Trophoblast cell (in vitro differentiated cells and primary cell): ENCODE measurements around the gene HLA-E.

ENCODE experiments used
- DNase-seq, 2 donors: peaks; one replicate each; pipeline ENCODE4 v3.0.0-alpha.2; 2016
- H2AFZ ChIP-seq: 2 replicates; pipeline ENCODE4 v1.6.1; 2013; ENCODE audit warnings: low read length, moderate library complexity, mild to moderate bottlenecking; ENCODE audit not compliant: insufficient read depth, poor library complexity
- H2AK5ac ChIP-seq: 2 replicates; pipeline ENCODE4 v1.6.1; 2013; ENCODE audit warnings: mild to moderate bottlenecking, low read length
- H2BK120ac ChIP-seq: 2 replicates; pipeline ENCODE4 v1.6.1; 2013; ENCODE audit warnings: low read length, mild to moderate bottlenecking, moderate library complexity; ENCODE audit not compliant: insufficient read depth, poor library complexity
- H2BK12ac ChIP-seq: 2 replicates; pipeline ENCODE4 v1.6.1; 2013; ENCODE audit warnings: mild to moderate bottlenecking, low read length, moderate library complexity
- H2BK5ac ChIP-seq: 2 replicates; pipeline ENCODE4 v1.6.1; 2013; ENCODE audit warnings: low read length, low read depth, moderate library complexity, mild to moderate bottlenecking; ENCODE audit not compliant: poor library complexity
- H3K14ac ChIP-seq: 2 replicates; pipeline ENCODE4 v1.6.1; 2013; ENCODE audit warnings: mild to moderate bottlenecking, low read length
- H3K18ac ChIP-seq: 2 replicates; pipeline ENCODE4 v1.6.1; 2013; ENCODE audit warnings: mild to moderate bottlenecking, low read length
- H3K23ac ChIP-seq: 2 replicates; pipeline ENCODE4 v1.6.1; 2013; ENCODE audit warnings: low read length
- H3K27ac ChIP-seq: 2 replicates; pipeline ENCODE4 v1.5.1; 2013; ENCODE audit warnings: low read depth, mild to moderate bottlenecking, inconsistent platforms, low read length, moderate library complexity
- H3K27me3 ChIP-seq: 2 replicates; pipeline ENCODE4 v1.6.1; 2013; ENCODE audit warnings: inconsistent platforms, mild to moderate bottlenecking, low read length, moderate library complexity; ENCODE audit not compliant: insufficient read depth
- H3K36me3 ChIP-seq, 2 experiments: 1 replicate in 1 of 2; 2 replicates in 1 of 2; pipeline ENCODE4 v1.6.1; 2013; ENCODE audit warnings: low read length in 2 of 2, mild to moderate bottlenecking in 2 of 2, moderate library complexity in 1 of 2; ENCODE audit not compliant: insufficient read depth in 2 of 2, control insufficient read depth in 1 of 2
- H3K4ac ChIP-seq: 2 replicates; pipeline ENCODE4 v1.6.1; 2013; ENCODE audit warnings: low read depth, mild to moderate bottlenecking, low read length, moderate library complexity
- H3K4me1 ChIP-seq, 2 experiments: 1 replicate in 1 of 2; 2 replicates in 1 of 2; pipeline ENCODE4 v1.6.1; 2013; ENCODE audit warnings: low read length in 2 of 2, mild to moderate bottlenecking in 2 of 2, moderate library complexity in 1 of 2; ENCODE audit not compliant: insufficient read depth in 2 of 2, control insufficient read depth in 1 of 2
- H3K4me2 ChIP-seq: 2 replicates; pipeline ENCODE4 v1.6.1; 2013; ENCODE audit warnings: inconsistent platforms, mild to moderate bottlenecking, low read length, moderate library complexity
- H3K4me3 ChIP-seq: 2 replicates; pipeline ENCODE4 v1.5.1; 2013; ENCODE audit warnings: mild to moderate bottlenecking, low read depth, low read length, inconsistent platforms
- H3K79me1 ChIP-seq: one replicate; pipeline ENCODE4 v1.6.1; 2013; ENCODE audit warnings: low read length
- H3K79me2 ChIP-seq: 2 replicates; pipeline ENCODE4 v1.6.1; 2013; ENCODE audit warnings: low read length, mild to moderate bottlenecking; ENCODE audit not compliant: control insufficient read depth, insufficient read depth, poor library complexity
- H3K9ac ChIP-seq: 2 replicates; pipeline ENCODE4 v1.6.1; 2013; ENCODE audit warnings: mild to moderate bottlenecking, low read length
- H3K9me3 ChIP-seq: 2 replicates; pipeline ENCODE4 v1.6.1; 2013; ENCODE audit warnings: low read depth, mild to moderate bottlenecking, control low read depth, inconsistent platforms, low read length; ENCODE audit not compliant: insufficient read depth
- H4K12ac ChIP-seq: 2 replicates; pipeline ENCODE4 v1.6.1; 2013; ENCODE audit warnings: low read depth, mild to moderate bottlenecking, low read length, moderate library complexity
- H4K8ac ChIP-seq: 2 replicates; pipeline ENCODE4 v1.6.1; 2013; ENCODE audit warnings: low read depth, mild to moderate bottlenecking, low read length, moderate library complexity
- H4K91ac ChIP-seq: one replicate; pipeline ENCODE4 v1.6.1; 2013; ENCODE audit warnings: low read depth, mild to moderate bottlenecking, low read length, moderate library complexity
- WGBS: extraction: QIAGEN DNeasy Blood & Tissue Kit; methylation state at CpG from one replicate; pipeline ENCODE4 v1.1.7; 2013; ENCODE audit warnings: missing lambda C conversion rate; ENCODE audit not compliant: insufficient read length, insufficient coverage; ENCODE audit errors: extremely low coverage; 5-methylcytosine and 5-hydroxymethylcytosine counted together

HLA-E gene

GRCh38 chr6:30462482-30462881, 26.8 kb upstream of the HLA-E start:
- no CpG with 5 or more reads among the region's 7 CpGs for WGBS
- Histone ChIP-seq H4K12ac (no peak overlapping the region), H2BK120ac (no peak overlapping the region), H3K4me2 (no peak overlapping the region), H3K9me3 (peaks cover 9% of the 10 kb centered on the region), H3K36me3 (no peaks in the 10 kb centered on the region), H3K79me2 (no peaks in the 10 kb centered on the region), H4K8ac (no peak overlapping the region), H2BK12ac (no peak overlapping the region), H2AFZ (no peak overlapping the region), H3K18ac (no peak overlapping the region), H3K27me3 (peaks cover 55% of the 10 kb centered on the region), H3K4ac (no peak overlapping the region), H3K79me1 (no peaks in the 10 kb centered on the region), H3K14ac (no peak overlapping the region), H2BK5ac (no peak overlapping the region), H3K27ac (no peak overlapping the region), H4K91ac (no peak overlapping the region), H3K4me1 (peaks cover 4% of the 10 kb centered on the region in 2 experiments), H3K23ac (no peak overlapping the region), H3K4me3 (no peak overlapping the region), H2AK5ac (no peak overlapping the region), H3K9ac (no peak overlapping the region)
- DNase-seq, result no peak

GRCh38 chr6:30463242-30463641, 26.1 kb upstream of the HLA-E start:
- H3K27ac ChIP-seq, result no peak overlapping the region
- no peak overlapping the region for H3K4me3 ChIP-seq
- no peaks in the 10 kb centered on the region for H3K36me3 ChIP-seq
- H2AK5ac ChIP-seq, result no peak overlapping the region
- H2BK120ac ChIP-seq, result no peak overlapping the region
- H3K9me3 ChIP-seq, result peaks cover 9% of the 10 kb centered on the region
- no peak overlapping the region for H3K4ac ChIP-seq
- no peak overlapping the region for H4K8ac ChIP-seq
- H3K27me3 ChIP-seq, result peaks cover 55% of the 10 kb centered on the region
- H4K91ac ChIP-seq, result no peak overlapping the region
- DNase-seq, result no peak
- no peak overlapping the region for H3K14ac ChIP-seq
- no peak overlapping the region for H2AFZ ChIP-seq
- no peak overlapping the region for H3K23ac ChIP-seq
- H3K4me2 ChIP-seq, result no peak overlapping the region
- no peak overlapping the region for H2BK12ac ChIP-seq
- no CpG with 5 or more reads among the region's 9 CpGs for WGBS
- H2BK5ac ChIP-seq, result no peak overlapping the region
- H3K4me1 ChIP-seq, result peaks cover 4% of the 10 kb centered on the region in 2 experiments
- H3K9ac ChIP-seq, result no peak overlapping the region
- no peak overlapping the region for H3K18ac ChIP-seq
- H3K79me1 ChIP-seq, result no peaks in the 10 kb centered on the region
- no peak overlapping the region for H4K12ac ChIP-seq
- H3K79me2 ChIP-seq, result no peaks in the 10 kb centered on the region

DNA sequence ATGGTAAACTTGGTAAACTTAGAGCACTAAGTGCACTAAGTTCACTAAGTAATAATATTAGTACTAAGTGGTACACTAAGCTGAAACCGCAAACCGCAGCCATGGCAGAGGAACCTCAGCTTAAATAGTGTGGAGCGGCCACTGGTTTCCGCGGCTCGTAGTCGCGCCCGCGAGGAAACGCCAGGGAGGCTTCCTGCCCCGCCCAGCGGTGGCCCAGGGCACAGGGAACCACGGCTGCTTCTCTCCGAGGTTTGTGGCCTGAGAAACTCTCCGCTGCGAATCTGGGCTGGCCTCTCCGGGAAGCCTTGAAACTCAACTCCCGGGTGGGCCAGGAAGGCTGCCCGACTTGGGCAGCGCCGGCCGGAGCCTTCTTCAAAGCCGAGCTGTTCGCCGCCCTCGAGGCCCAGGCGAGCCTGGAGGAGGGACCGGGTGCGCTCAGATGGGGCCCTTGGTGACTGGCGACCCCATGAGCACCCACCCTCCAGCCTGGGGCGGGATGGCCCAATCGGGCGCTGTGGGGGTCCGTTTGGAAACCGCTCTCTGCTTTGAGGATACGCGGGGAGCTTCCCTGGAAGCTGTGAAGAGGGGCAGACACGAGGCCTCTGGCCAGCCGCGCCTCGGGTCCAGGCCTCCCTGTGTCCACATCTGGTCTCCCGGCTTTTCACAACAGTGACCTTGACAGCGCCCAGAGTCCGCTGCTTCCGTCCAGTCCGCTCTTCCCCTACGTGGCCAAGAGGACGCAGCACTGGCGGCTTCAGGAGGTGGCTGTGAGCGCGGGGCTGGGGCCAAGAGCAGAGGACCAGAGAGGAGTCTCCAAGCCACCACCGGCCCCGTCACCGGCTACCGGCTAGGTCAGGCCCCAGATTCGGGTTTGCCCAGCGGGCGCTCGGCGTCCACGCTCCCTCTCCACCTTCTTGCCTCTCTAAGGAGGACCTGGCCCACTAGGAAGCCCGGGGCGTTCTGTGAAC, 25.4 kb upstream of the HLA-E start:
- Histone ChIP-seq H3K4me3 (no peak overlapping the region), H2BK120ac (no peak overlapping the region), H3K4me2 (no peak overlapping the region), H3K14ac (no peak overlapping the region), H4K12ac (no peak overlapping the region), H4K91ac (no peak overlapping the region), H2BK12ac (no peak overlapping the region), H3K27me3 (peaks cover 52% of the 10 kb centered on the region), H3K27ac (no peak overlapping the region), H3K18ac (no peak overlapping the region), H3K79me2 (no peaks in the 10 kb centered on the region), H2BK5ac (no peak overlapping the region), H2AK5ac (no peak overlapping the region), H4K8ac (no peak overlapping the region), H3K4me1 (peaks cover 4% of the 10 kb centered on the region in 2 experiments), H3K9ac (no peak overlapping the region), H3K36me3 (no peaks in the 10 kb centered on the region), H3K4ac (no peak overlapping the region), H3K23ac (no peak overlapping the region), H3K9me3 (peaks cover 9% of the 10 kb centered on the region), H2AFZ (no peak overlapping the region), H3K79me1 (no peaks in the 10 kb centered on the region)
- no CpG with 5 or more reads among the region's 64 CpGs for WGBS
- peak in 1 of 2 donors; percentile 27 for DNase-seq

DNA sequence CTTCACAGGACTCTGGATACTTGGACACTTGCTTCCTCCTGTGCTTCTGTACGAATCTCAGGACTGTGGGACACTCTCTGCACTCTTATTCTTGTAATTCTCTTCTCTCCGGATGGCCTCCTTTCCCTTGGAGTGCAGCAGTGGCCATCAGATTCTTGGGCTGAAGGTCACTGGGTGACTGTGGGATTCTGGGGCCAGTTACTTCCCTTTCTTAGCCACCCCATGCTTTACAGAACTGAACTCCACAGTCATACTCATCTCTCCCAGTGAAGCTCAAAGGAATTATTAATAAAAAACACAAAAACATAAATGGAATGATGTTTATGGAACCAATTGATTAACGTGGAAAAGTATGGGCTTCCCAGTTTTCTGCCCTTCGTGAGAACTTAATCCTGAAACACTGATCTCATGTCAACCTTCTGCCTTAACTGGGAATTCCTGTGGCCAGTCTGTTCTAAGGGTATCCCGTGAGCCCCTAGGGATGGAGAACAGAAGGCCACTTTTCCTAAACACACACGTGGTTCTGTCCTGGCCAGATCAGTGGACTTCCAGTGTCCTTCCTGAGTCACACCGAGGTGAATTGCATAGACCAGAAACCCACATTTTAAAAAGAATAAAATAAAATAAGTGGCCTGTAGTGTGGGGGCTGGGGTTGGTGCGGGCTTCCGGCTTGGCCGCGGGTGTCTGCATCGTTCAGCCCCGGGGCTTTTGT, 23.6 kb upstream of the HLA-E start:
- Histone ChIP-seq H3K14ac (no peak overlapping the region), H4K8ac (no peak overlapping the region), H2AK5ac (no peak overlapping the region), H3K4me3 (no peak overlapping the region), H3K27ac (no peak overlapping the region), H3K79me1 (no peaks in the 10 kb centered on the region), H3K36me3 (no peaks in the 10 kb centered on the region), H2AFZ (no peak overlapping the region), H4K12ac (no peak overlapping the region), H3K9me3 (peaks cover 6% of the 10 kb centered on the region), H3K18ac (no peak overlapping the region), H2BK120ac (no peak overlapping the region), H3K79me2 (no peaks in the 10 kb centered on the region), H2BK5ac (no peak overlapping the region), H3K23ac (no peak overlapping the region), H3K27me3 (peaks cover 52% of the 10 kb centered on the region), H3K4ac (no peak overlapping the region), H4K91ac (no peak overlapping the region), H3K9ac (no peak overlapping the region), H3K4me1 (peaks cover 4% of the 10 kb centered on the region in 2 experiments), H2BK12ac (no peak overlapping the region), H3K4me2 (peak overlapping the region; percentile 73)
- DNase-seq, result no peak
- WGBS, result no CpG with 5 or more reads among the region's 13 CpGs
